K562 (cell line): Measurements from ENCODE around the gene ELP5. TPM values are rescaled to one million over a fixed set of nuclear protein-coding genes. Genes with fewer than 3 reads are reported as not detected.

Experiments
- ATAC-seq: fragments of 200-7000 bp; cut with Tn5 transposase; 3 replicates; pipeline ENCODE4 v1.9.1; 2020; ENCODE audit warnings: moderate library complexity
- BruUV-seq: library from RNA; stranded (reverse); fragments of 400-500 nt; replicated peaks from 2 replicates; lab custom pipeline; 2021; lab: Mats Ljungman, UMichigan
- CTCF ChIA-PET: fragments of 300-600 bp; formaldehyde crosslinking; extraction: SDS; loops from one replicate; lab custom pipeline; 2021; ENCODE audit warnings: low intra/inter-chr PET ratio; lab: Yijun Ruan, JAX
- POLR2A ChIA-PET: fragments of 300-600, 350-650 bp; sonication (Branson Sonifier 250); formaldehyde crosslinking; extraction: SDS; loops from one replicate; lab custom pipeline; 2021; ENCODE audit warnings: antibody characterized with exemption, inconsistent platforms; lab: Yijun Ruan, JAX
- DNase-seq, 4 experiments: peaks; one replicate each; pipeline versions ENCODE4 v3.0.0 to v3.0.0-alpha.2; 2011 to 2018; ENCODE audit warnings: low spot score in 3 of 4, mixed read lengths in 3 of 4; ENCODE audit errors: extremely low read depth in 1 of 4
- FAIRE-seq: peaks from 2 replicates; lab custom pipeline; 2011; peaks lifted over from hg19 to GRCh38; lab: Jason Lieb, UNC
- H2AFZ ChIP-seq: 2 replicates; pipeline ENCODE4 v1.6.0; 2011; ENCODE audit warnings: low read depth, low read length, control low read depth, inconsistent platforms
- H3K27ac ChIP-seq: fragments of 200-600 bp; 3 replicates; pipeline ENCODE4 v1.8.0; 2011; ENCODE audit warnings: low read depth, mild to moderate bottlenecking, control low read depth, inconsistent platforms, low read length, moderate library complexity, mixed read lengths; ENCODE audit errors: extremely low read depth
- H3K27me3 ChIP-seq, 2 experiments: fragments of 300-600 bp in 1 of 2; 2 replicates in 1 of 2; 3 replicates in 1 of 2; pipeline versions ENCODE4 v1.6.0 to v1.8.0; 2011; ENCODE audit warnings: inconsistent platforms in 2 of 2, low read length in 2 of 2, mild to moderate bottlenecking in 1 of 2, mixed read lengths in 1 of 2, moderate library complexity in 1 of 2; ENCODE audit not compliant: control insufficient read depth in 2 of 2, insufficient read depth in 2 of 2
- H3K36me3 ChIP-seq: fragments of 300-600 bp; 3 replicates; pipeline ENCODE4 v1.8.0; 2011; ENCODE audit warnings: mild to moderate bottlenecking, low read length, inconsistent platforms; ENCODE audit not compliant: control insufficient read depth, insufficient read depth
- H3K4me1 ChIP-seq, 2 experiments: fragments of 200-600 bp in 1 of 2; replicated peaks in 1 of 2; 2 replicates in 1 of 2; 3 replicates in 1 of 2; pipeline versions ENCODE4 v1.5.1 to v1.8.0; 2011; ENCODE audit warnings: inconsistent platforms in 2 of 2, low read length in 2 of 2, mild to moderate bottlenecking in 1 of 2, mixed read lengths in 1 of 2, moderate library complexity in 1 of 2; ENCODE audit not compliant: control insufficient read depth in 2 of 2, insufficient read depth in 2 of 2
- H3K4me2 ChIP-seq: 2 replicates; pipeline ENCODE4 v1.6.1; 2011; ENCODE audit warnings: low read length, control low read depth, inconsistent platforms, mixed read lengths; ENCODE audit not compliant: insufficient read depth
- H3K4me3 ChIP-seq: fragments of 200-600 bp; sonication (generic), shearing (Covaris generic); 2 replicates; pipeline ENCODE4 v1.5.1; 2016; ENCODE audit warnings: control low read depth, inconsistent platforms
- H3K79me2 ChIP-seq: fragments of 200-600 bp; 3 replicates; pipeline ENCODE4 v1.8.0; 2011; ENCODE audit warnings: low read length, inconsistent platforms; ENCODE audit not compliant: control insufficient read depth, insufficient read depth
- H3K9ac ChIP-seq, 2 experiments: 2 replicates each; pipeline versions ENCODE4 v1.6.0 to v1.6.1; 2011; ENCODE audit warnings: low read depth in 2 of 2, low read length in 2 of 2, control low read depth in 1 of 2, inconsistent platforms in 1 of 2, mild to moderate bottlenecking in 1 of 2, mixed read lengths in 1 of 2; ENCODE audit not compliant: insufficient read depth in 1 of 2
- H3K9me1 ChIP-seq: one replicate; pipeline ENCODE4 v1.6.0; 2011; ENCODE audit warnings: inconsistent platforms, mild to moderate bottlenecking, low read length, moderate library complexity; ENCODE audit not compliant: control insufficient read depth, insufficient read depth
- H3K9me3 ChIP-seq: replicated peaks from 2 replicates; pipeline ENCODE4 v1.5.1; 2011; ENCODE audit warnings: low read depth, low read length, inconsistent platforms; ENCODE audit not compliant: control insufficient read depth, insufficient read depth
- H4K20me1 ChIP-seq: replicated peaks from 2 replicates; pipeline ENCODE4 v1.6.1; 2011; ENCODE audit warnings: low read length, inconsistent platforms, mixed read lengths; ENCODE audit not compliant: control insufficient read depth, insufficient read depth
- ARNT ChIP-seq, 2 experiments: fragments of 450-650 bp; IDR thresholded peaks; 2 replicates each; pipeline ENCODE4 v1.6.1; 2016; ENCODE audit warnings: mild to moderate bottlenecking in 1 of 2
- BCL6 ChIP-seq: fragments of 250-450 bp; sonication (Bioruptor Pico); IDR thresholded peaks from 2 replicates; pipeline ENCODE4 v1.4.0; 2020
- BCOR ChIP-seq: fragments of 450-650 bp; IDR thresholded peaks from 2 replicates; pipeline ENCODE4 v1.6.1; 2016
- BDP1 ChIP-seq: IDR thresholded peaks from 3 replicates; pipeline ENCODE4 v1.6.1; 2011; ENCODE audit not compliant: insufficient read length, insufficient read depth
- CCAR2 ChIP-seq: fragments of 200-400 bp; formaldehyde crosslinking; IDR thresholded peaks from 2 replicates; pipeline ENCODE4 v1.6.1; 2017; ENCODE audit warnings: mild to moderate bottlenecking, low read depth, low read length
- EP300 ChIP-seq: IDR thresholded peaks from 2 replicates; pipeline ENCODE4 v1.6.1; 2012; ENCODE audit warnings: low read length, improper control_type of control experiment
- FOXP1 ChIP-seq: sonication (generic); formaldehyde crosslinking; IDR thresholded peaks from 2 replicates; pipeline ENCODE4 v1.8.0; 2022; ENCODE audit warnings: mild to moderate bottlenecking, missing genetic modification reagents
- KAT8 ChIP-seq: fragments of 450-650 bp; IDR thresholded peaks from 2 replicates; pipeline ENCODE4 v1.6.1; 2016; ENCODE audit warnings: low read depth, mild to moderate bottlenecking
- MAFF ChIP-seq: IDR thresholded peaks from 2 replicates; pipeline ENCODE4 v1.6.1; 2012; ENCODE audit warnings: low read length, improper control_type of control experiment
- TCF7 ChIP-seq: sonication (generic); IDR thresholded peaks from 2 replicates; pipeline ENCODE4 v1.6.1; 2016; ENCODE audit warnings: antibody characterized with exemption, borderline replicate concordance
- ZNF436 ChIP-seq: fragments of 250-450, 450-650 bp; sonication (Bioruptor Pico); formaldehyde crosslinking; IDR thresholded peaks from 2 replicates; pipeline ENCODE4 v1.7.0; 2020; ENCODE audit warnings: mild to moderate bottlenecking
- WGBS: fragments of 100-300 bp; shearing (Covaris generic); methylation state at CpG from one replicate; pipeline ENCODE4 v1.1.6; 2016; ENCODE audit warnings: low coverage, mixed read lengths; ENCODE audit not compliant: insufficient coverage; ENCODE audit errors: missing lambda C conversion rate; 5-methylcytosine and 5-hydroxymethylcytosine counted together
- in situ Hi-C: fragments of 300-500 bp; cut with MboI; formaldehyde crosslinking; loops from 4 replicates; pipeline ENCODE4 v1.15.0; 2018; ENCODE audit warnings: inconsistent platforms, mixed read lengths
- intact Hi-C: fragments of 100-400 bp; cut with micrococcal nuclease; formaldehyde crosslinking; loops from 2 replicates; pipeline ENCODE4 v1.14.2; 2022
- polyA plus RNA-seq, 8 experiments: library from polyadenylated mRNA; depleted of rRNA in 4 of 8; stranded (reverse) in 5 of 8; unstranded in 3 of 8; fragments of >200 nt; fragmentation: Nextera tagmentation in 2 of 8; fragmentation: Illumina TruSeq in 1 of 8; extraction: Ambion mirVana in 2 of 8; extraction: Trizol in 1 of 8; gene quantifications; 2 replicates each; pipeline versions ENCODE4 v1.2.1 to v1.2.3, GENCODE V29; 2011 to 2014; ENCODE audit warnings: inconsistent platforms in 1 of 8, missing spikeins in 1 of 8
- total RNA-seq, 7 experiments: library from RNA; depleted of rRNA in 6 of 7; stranded (reverse); fragments of >200 nt in 6 of 7; fragmentation: Illumina TruSeq in 2 of 7; extraction: Trizol in 2 of 7; gene quantifications; 2 replicates each; pipeline versions ENCODE4 v1.2.1 to v1.2.3, GENCODE V29; 2011 to 2021; ENCODE audit warnings: low replicate concordance in 1 of 7
- TF ChIP-seq, protein P1 (sequence below), 2 experiments: IDR thresholded peaks in 1 of 2; conservative IDR thresholded peaks in 1 of 2; 2 replicates each; pipeline ENCODE4 v1.6.1; 2016; ENCODE audit warnings: low read depth in 2 of 2, mild to moderate bottlenecking in 1 of 2, missing compliant biosample characterization in 1 of 2, missing genetic modification characterization in 1 of 2, moderate library complexity in 1 of 2
- TF ChIP-seq, protein P2 (sequence below): fragments of 450-650 bp; IDR thresholded peaks from 2 replicates; pipeline ENCODE4 v1.6.1; 2017; ENCODE audit warnings: antibody characterized with exemption, mild to moderate bottlenecking
- TF ChIP-seq, protein P3 (sequence below): fragments of 450-650 bp; IDR thresholded peaks from 2 replicates; pipeline ENCODE4 v1.6.1; 2016

The ELP5 gene
- total and polyA plus RNA-seq, 9 of the 15 experiments (the other 6 are each of a cell fraction or from before 2014, with no cell fraction given), result 25.7 to 77.9 (median 52.9) TPM

GRCh38 chr17:7229504-7229903 lies 22.5 kb upstream of the ELP5 start:
- CTCF ChIA-PET, result no interaction called here
- no peak for FAIRE-seq
- no peak for TF ChIP-seq BDP1
- no peak for TF ChIP-seq MAFF
- no peak for TF ChIP-seq BCL6 (CRISPR knock-in tag)
- TF ChIP-seq ARNT (IDR thresholded peaks at IDR 0.05), result no peak
- TF ChIP-seq, protein P1, sequence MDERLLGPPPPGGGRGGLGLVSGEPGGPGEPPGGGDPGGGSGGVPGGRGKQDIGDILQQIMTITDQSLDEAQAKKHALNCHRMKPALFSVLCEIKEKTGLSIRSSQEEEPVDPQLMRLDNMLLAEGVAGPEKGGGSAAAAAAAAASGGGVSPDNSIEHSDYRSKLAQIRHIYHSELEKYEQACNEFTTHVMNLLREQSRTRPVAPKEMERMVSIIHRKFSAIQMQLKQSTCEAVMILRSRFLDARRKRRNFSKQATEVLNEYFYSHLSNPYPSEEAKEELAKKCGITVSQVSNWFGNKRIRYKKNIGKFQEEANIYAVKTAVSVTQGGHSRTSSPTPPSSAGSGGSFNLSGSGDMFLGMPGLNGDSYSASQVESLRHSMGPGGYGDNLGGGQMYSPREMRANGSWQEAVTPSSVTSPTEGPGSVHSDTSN (CRISPR knock-in tag; IDR thresholded peaks at IDR 0.05; ENCODE audit: low read depth), result no peak
- TF ChIP-seq, protein P1 (tag; conservative IDR thresholded peaks at IDR 0.05; ENCODE audit: low read depth), result no peak
- no peak for TF ChIP-seq FOXP1 (CRISPR knock-in tag)
- TF ChIP-seq, protein P2, sequence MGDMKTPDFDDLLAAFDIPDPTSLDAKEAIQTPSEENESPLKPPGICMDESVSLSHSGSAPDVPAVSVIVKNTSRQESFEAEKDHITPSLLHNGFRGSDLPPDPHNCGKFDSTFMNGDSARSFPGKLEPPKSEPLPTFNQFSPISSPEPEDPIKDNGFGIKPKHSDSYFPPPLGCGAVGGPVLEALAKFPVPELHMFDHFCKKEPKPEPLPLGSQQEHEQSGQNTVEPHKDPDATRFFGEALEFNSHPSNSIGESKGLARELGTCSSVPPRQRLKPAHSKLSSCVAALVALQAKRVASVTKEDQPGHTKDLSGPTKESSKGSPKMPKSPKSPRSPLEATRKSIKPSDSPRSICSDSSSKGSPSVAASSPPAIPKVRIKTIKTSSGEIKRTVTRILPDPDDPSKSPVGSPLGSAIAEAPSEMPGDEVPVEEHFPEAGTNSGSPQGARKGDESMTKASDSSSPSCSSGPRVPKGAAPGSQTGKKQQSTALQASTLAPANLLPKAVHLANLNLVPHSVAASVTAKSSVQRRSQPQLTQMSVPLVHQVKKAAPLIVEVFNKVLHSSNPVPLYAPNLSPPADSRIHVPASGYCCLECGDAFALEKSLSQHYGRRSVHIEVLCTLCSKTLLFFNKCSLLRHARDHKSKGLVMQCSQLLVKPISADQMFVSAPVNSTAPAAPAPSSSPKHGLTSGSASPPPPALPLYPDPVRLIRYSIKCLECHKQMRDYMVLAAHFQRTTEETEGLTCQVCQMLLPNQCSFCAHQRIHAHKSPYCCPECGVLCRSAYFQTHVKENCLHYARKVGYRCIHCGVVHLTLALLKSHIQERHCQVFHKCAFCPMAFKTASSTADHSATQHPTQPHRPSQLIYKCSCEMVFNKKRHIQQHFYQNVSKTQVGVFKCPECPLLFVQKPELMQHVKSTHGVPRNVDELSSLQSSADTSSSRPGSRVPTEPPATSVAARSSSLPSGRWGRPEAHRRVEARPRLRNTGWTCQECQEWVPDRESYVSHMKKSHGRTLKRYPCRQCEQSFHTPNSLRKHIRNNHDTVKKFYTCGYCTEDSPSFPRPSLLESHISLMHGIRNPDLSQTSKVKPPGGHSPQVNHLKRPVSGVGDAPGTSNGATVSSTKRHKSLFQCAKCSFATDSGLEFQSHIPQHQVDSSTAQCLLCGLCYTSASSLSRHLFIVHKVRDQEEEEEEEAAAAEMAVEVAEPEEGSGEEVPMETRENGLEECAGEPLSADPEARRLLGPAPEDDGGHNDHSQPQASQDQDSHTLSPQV, result no peak
- no peak for TF ChIP-seq EP300
- no peak for TF ChIP-seq CCAR2
- TF ChIP-seq ZNF436, result no peak
- TF ChIP-seq BCOR, result no peak
- TF ChIP-seq, protein P3, sequence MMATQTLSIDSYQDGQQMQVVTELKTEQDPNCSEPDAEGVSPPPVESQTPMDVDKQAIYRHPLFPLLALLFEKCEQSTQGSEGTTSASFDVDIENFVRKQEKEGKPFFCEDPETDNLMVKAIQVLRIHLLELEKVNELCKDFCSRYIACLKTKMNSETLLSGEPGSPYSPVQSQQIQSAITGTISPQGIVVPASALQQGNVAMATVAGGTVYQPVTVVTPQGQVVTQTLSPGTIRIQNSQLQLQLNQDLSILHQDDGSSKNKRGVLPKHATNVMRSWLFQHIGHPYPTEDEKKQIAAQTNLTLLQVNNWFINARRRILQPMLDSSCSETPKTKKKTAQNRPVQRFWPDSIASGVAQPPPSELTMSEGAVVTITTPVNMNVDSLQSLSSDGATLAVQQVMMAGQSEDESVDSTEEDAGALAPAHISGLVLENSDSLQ, result no peak
- no peak for TF ChIP-seq TCF7
- TF ChIP-seq KAT8, result no peak

More at GRCh38 chr17:7229504-7229903, 22.5 kb upstream of the ELP5 start:
- H3K79me2 ChIP-seq, result peaks cover 44% of the 10 kb centered on the region
- H3K4me2 ChIP-seq, result no peak overlapping the region
- intact Hi-C loops (no loop called here), in situ Hi-C loops (no loop called here)
- no peak overlapping the region for H3K27ac ChIP-seq
- H3K9me1 ChIP-seq, result peaks cover 4% of the 10 kb centered on the region
- no peak overlapping the region for H3K4me3 ChIP-seq
- DNase-seq (no peak), ATAC-seq (no peak)
- peaks cover 7% of the 10 kb centered on the region for H4K20me1 ChIP-seq
- no peaks in the 10 kb centered on the region for H3K27me3 ChIP-seq
- BruUV-seq, result no TSS peak
- no peaks in the 10 kb centered on the region for H3K9me3 ChIP-seq
- peaks cover 7 to 25% of the 10 kb centered on the region in 2 experiments; a peak in 4 of 5 replicates for H3K4me1 ChIP-seq
- no peak overlapping the region for H2AFZ ChIP-seq
- WGBS, result 96% methylated on average over 12 of the region's 19 CpGs
- POLR2A ChIA-PET, result interaction anchor here (0.9 to 2.8 kb wide), 2 partner anchors 9 to 21 kb away, joined by 4 to 19 read pairs; partner anchors contain the start of genes ACADVL and DLG4
- peak overlapping the region in 1 of 2 experiments; percentile 45; a peak in 2 of 4 replicates for H3K9ac ChIP-seq
- peaks cover 71% of the 10 kb centered on the region; the same call in 2 of the 3 replicates for H3K36me3 ChIP-seq
